ENCODE measurements around the gene YY2. TPM values are rescaled to one million over a fixed set of nuclear protein-coding genes. Genes with fewer than 3 reads are reported as not detected.

The YY2 gene
- 2.7 and 3.1 TPM in 2 replicates for total RNA-seq (ENCODE audit: low replicate concordance)
- long read RNA-seq, partial matches to known transcripts: 0 of 1 reads
- long read RNA-seq, other reads (novel, unspliced or antisense): 0 of 1 reads

GRCh38 chrX:21855937-21856415 is at the start of gene YY2:
Gene YY2 (plus strand): TSS chrX:21855987. CDS start chrX:21856485, 498 bp downstream.
- H3K27ac Mint-ChIP-seq: no peak within 1 kb of the TSS
- no peaks in the 10 kb centered on the region for H3K27me3 Mint-ChIP-seq
- TF ChIP-seq CTCF (conservative IDR thresholded peaks at IDR 0.05): no peak
- no peak for DNase-seq (ENCODE audit: extremely low spot score, unreplicated experiment)
- no peaks in the 10 kb centered on the region for H3K4me1 Mint-ChIP-seq (ENCODE audit: unreplicated experiment)
- no peaks in the 10 kb centered on the region for H3K9me3 Mint-ChIP-seq
- peaks cover 19% of the 10 kb centered on the region for H3K36me3 Mint-ChIP-seq
- H3K4me3 Mint-ChIP-seq: no peak within 1 kb of the TSS

DNA sequence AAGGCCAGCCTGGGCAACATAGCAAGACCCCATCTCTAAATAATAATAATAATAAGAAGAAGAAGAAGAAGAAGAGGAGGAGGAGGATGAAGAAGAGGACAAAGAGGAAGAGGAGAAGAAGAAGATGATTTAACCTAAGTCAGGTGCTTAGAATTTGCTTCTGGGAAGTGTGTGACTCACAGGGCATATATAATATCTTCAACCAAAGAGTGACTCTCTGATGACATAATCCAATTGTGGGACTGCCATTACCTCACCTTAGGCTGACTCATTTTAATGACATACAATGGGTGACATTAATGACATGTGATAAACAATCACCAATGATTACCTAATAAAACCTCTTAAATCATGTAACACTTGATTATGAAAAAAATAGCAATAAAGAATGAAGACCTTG is 49.1 kb upstream of the YY2 start:
- no peaks in the 10 kb centered on the region for H3K36me3 Mint-ChIP-seq
- H3K4me3 Mint-ChIP-seq: no peak overlapping the region
- H3K9me3 Mint-ChIP-seq: no peaks in the 10 kb centered on the region
- no peak overlapping the region for H3K27ac Mint-ChIP-seq
- DNase-seq (ENCODE audit: extremely low spot score, unreplicated experiment): no peak
- H3K4me1 Mint-ChIP-seq (ENCODE audit: unreplicated experiment): no peaks in the 10 kb centered on the region
- no peaks in the 10 kb centered on the region for H3K27me3 Mint-ChIP-seq
- no peak for TF ChIP-seq CTCF (conservative IDR thresholded peaks at IDR 0.05)

GRCh38 chrX:21811832-21812231 is 44.0 kb upstream of the YY2 start:
- no peaks in the 10 kb centered on the region for H3K27me3 Mint-ChIP-seq
- no peak overlapping the region for H3K4me3 Mint-ChIP-seq
- no peaks in the 10 kb centered on the region for H3K9me3 Mint-ChIP-seq
- no peaks in the 10 kb centered on the region for H3K36me3 Mint-ChIP-seq
- no peak overlapping the region for H3K27ac Mint-ChIP-seq
- no peaks in the 10 kb centered on the region for H3K4me1 Mint-ChIP-seq (ENCODE audit: unreplicated experiment)
- no peak for DNase-seq (ENCODE audit: extremely low spot score, unreplicated experiment)
- TF ChIP-seq CTCF (conservative IDR thresholded peaks at IDR 0.05): no peak

- DNase-seq (ENCODE audit: extremely low spot score, unreplicated experiment): no peak
- no peaks in the 10 kb centered on the region for H3K36me3 Mint-ChIP-seq
- no peak for TF ChIP-seq CTCF (conservative IDR thresholded peaks at IDR 0.05)
- no peaks in the 10 kb centered on the region for H3K4me1 Mint-ChIP-seq (ENCODE audit: unreplicated experiment)
- no peak overlapping the region for H3K4me3 Mint-ChIP-seq
- H3K9me3 Mint-ChIP-seq: no peaks in the 10 kb centered on the region
- H3K27ac Mint-ChIP-seq: no peak overlapping the region
- H3K27me3 Mint-ChIP-seq: no peaks in the 10 kb centered on the region
Measured at GRCh38 chrX:21812628-21813027, 43.2 kb upstream of the YY2 start.

- Mint-ChIP-seq H3K9me3 (no peaks in the 10 kb centered on the region), H3K4me1 (ENCODE audit: unreplicated experiment) (no peaks in the 10 kb centered on the region), H3K36me3 (no peaks in the 10 kb centered on the region), H3K4me3 (no peak overlapping the region), H3K27ac (no peak overlapping the region), H3K27me3 (no peaks in the 10 kb centered on the region)
- no peak for DNase-seq (ENCODE audit: extremely low spot score, unreplicated experiment)
- TF ChIP-seq CTCF (conservative IDR thresholded peaks at IDR 0.05): no peak
Measured at GRCh38 chrX:21813612-21814368, 42.0 kb upstream of the YY2 start.

All from type B pancreatic cell (in vitro differentiated cells).